ENCODE data around the gene FNIP1.

Gene FNIP1

DNA sequence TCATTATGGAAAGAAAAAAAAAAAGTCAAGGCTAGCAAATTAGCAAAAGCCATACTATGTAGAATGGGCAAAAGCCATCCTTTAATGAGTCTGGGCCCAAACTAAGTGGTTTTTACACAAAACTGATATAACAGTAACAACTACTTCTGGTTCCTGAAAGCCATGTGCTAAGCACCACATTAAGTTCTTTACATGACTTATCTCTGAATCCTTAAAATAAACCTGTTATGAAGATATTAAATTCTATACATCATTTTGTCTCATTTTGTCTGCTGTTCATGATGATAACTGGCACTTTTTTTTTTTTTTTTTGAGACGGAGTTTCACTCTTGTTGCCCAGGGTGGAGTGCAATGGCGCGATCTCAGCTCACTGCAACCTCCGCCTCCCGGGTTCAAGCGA, 5.0 kb downstream of the FNIP1 start:
- no peak for DNase-seq
- H3K4me1 Mint-ChIP-seq, result peaks cover 21% of the 10 kb centered on the region
- peaks cover 16% of the 10 kb centered on the region for H3K36me3 Mint-ChIP-seq (ENCODE audit: low read depth)
- TF ChIP-seq, protein P1, sequence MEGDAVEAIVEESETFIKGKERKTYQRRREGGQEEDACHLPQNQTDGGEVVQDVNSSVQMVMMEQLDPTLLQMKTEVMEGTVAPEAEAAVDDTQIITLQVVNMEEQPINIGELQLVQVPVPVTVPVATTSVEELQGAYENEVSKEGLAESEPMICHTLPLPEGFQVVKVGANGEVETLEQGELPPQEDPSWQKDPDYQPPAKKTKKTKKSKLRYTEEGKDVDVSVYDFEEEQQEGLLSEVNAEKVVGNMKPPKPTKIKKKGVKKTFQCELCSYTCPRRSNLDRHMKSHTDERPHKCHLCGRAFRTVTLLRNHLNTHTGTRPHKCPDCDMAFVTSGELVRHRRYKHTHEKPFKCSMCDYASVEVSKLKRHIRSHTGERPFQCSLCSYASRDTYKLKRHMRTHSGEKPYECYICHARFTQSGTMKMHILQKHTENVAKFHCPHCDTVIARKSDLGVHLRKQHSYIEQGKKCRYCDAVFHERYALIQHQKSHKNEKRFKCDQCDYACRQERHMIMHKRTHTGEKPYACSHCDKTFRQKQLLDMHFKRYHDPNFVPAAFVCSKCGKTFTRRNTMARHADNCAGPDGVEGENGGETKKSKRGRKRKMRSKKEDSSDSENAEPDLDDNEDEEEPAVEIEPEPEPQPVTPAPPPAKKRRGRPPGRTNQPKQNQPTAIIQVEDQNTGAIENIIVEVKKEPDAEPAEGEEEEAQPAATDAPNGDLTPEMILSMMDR (IDR thresholded peaks at IDR 0.05), result no peak
- H3K4me3 Mint-ChIP-seq, result no peak overlapping the region
- no peaks in the 10 kb centered on the region for H3K27me3 Mint-ChIP-seq (ENCODE audit: low read depth, poor library complexity)
- H3K9me3 Mint-ChIP-seq, result peaks cover 4% of the 10 kb centered on the region
- no peak overlapping the region for H3K27ac Mint-ChIP-seq

DNA sequence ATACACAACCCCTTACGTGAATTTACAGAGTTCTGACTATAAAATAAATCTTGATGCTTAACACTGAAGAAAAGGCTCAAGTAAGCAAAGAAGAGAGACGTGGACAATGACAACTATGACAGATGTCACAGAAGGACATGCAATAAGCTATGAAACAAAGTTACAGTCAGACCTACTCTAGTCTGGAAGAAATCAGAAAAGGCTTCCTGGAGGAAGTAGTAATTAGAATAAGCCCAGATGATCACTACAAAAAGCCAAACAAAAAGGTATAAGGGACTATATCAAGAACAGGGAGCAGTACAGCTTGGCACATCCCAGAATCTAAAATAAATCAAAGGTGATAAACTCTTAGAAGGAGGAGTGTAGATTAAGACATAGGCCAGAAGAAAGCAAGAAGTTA, 6.3 kb downstream of the FNIP1 start:
- no peak for DNase-seq
- Mint-ChIP-seq H3K27me3 (ENCODE audit: low read depth, poor library complexity) (no peaks in the 10 kb centered on the region), H3K4me1 (peaks cover 13% of the 10 kb centered on the region), H3K4me3 (no peak overlapping the region), H3K36me3 (ENCODE audit: low read depth) (peaks cover 16% of the 10 kb centered on the region), H3K9me3 (peaks cover 4% of the 10 kb centered on the region), H3K27ac (no peak overlapping the region)
- TF ChIP-seq, protein P1 (IDR thresholded peaks at IDR 0.05), result no peak

DNA sequence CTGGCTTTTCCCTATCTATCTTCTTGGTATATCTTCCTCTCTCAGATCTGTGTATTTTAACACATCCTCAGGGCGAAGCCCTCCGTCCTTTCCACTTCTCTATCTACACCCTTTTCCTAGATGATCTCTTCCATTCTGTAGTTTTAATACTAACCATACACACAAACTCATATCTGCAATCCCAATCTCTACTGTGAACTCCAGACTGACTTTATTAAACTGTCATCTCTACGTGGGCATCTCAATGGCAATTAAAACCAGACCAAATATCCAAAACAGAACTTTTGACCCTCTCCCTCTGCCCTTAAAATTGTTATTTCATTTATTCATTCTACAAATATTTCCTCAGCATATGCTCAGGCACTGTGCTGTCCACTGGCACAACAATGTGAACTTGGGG, 7.1 kb downstream of the FNIP1 start:
- Mint-ChIP-seq H3K4me3 (no peak overlapping the region), H3K27ac (peak overlapping the region; percentile 46), H3K9me3 (peaks cover 4% of the 10 kb centered on the region), H3K27me3 (ENCODE audit: low read depth, poor library complexity) (no peaks in the 10 kb centered on the region), H3K36me3 (ENCODE audit: low read depth) (peaks cover 16% of the 10 kb centered on the region), H3K4me1 (peaks cover 5% of the 10 kb centered on the region)
- TF ChIP-seq, protein P1 (IDR thresholded peaks at IDR 0.05), result no peak
- no peak for DNase-seq

DNA sequence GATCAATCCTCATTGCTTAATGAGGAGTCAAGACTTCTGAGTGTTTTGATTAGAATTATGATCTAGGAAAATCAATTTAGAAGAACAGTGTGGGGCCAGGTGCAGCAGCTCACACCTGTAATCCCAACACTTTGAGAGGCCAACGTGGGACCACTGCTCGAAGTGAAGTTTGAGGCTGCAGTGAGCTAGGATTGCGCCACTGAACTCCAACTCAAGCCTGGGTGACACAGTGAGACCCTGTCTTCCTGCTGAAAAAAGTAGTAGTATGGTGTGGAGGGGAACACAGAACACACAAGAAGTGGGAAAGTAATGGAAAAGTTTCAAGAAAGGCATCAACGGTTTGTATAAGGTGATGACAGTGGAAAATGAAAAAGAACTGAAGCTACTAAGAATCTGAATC, 9.1 kb downstream of the FNIP1 start:
- TF ChIP-seq, protein P1 (IDR thresholded peaks at IDR 0.05), result no peak
- Mint-ChIP-seq H3K27ac (peak overlapping the region; percentile 31), H3K4me1 (no peaks in the 10 kb centered on the region), H3K4me3 (no peak overlapping the region), H3K9me3 (peaks cover 12% of the 10 kb centered on the region), H3K27me3 (ENCODE audit: low read depth, poor library complexity) (peaks cover 2% of the 10 kb centered on the region), H3K36me3 (ENCODE audit: low read depth) (peaks cover 31% of the 10 kb centered on the region)
- DNase-seq, result no peak

DNA sequence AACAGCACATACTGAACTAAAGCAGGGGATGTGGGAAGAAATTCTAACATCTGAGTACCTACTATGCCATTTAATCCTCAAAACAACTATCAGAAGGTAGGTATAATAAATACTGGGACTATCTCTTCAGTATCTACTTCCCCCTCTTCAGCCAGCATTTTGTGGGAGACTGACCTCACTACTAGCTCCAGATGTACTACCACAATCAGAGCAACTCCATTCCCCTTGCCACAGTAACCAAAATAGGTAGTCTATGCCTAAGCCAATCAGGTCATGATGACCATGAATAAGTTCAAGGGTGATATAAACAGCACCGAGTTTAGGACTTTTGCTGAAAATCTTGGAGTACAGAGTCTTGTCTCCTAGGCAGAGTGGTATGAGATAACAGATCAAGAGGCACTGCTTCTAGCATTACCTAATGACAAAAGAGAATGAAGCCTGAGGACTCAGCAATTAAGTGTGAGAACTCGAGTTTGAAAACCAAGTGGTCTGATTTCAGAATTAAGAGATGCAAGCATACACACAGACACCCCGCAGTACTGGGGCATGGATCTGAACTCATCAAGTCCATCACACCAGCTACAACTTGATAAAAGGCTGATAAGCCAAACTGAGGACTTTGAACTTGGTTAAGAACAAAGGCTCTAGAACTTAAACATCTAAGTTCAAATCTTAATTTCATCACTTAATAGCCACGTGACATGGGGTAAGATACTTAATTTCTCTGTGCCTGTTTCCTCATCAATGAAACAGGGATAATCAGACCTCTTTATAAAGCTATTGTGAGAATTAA, 9.7 kb downstream of the FNIP1 start:
- Mint-ChIP-seq H3K4me1 (no peaks in the 10 kb centered on the region), H3K9me3 (peaks cover 18% of the 10 kb centered on the region), H3K36me3 (ENCODE audit: low read depth) (peaks cover 37% of the 10 kb centered on the region), H3K4me3 (no peak overlapping the region), H3K27ac (peak overlapping the region; percentile 36), H3K27me3 (ENCODE audit: low read depth, poor library complexity) (peaks cover 2% of the 10 kb centered on the region)
- TF ChIP-seq, protein P1 (IDR thresholded peaks at IDR 0.05), result no peak
- no peak for DNase-seq

DNA sequence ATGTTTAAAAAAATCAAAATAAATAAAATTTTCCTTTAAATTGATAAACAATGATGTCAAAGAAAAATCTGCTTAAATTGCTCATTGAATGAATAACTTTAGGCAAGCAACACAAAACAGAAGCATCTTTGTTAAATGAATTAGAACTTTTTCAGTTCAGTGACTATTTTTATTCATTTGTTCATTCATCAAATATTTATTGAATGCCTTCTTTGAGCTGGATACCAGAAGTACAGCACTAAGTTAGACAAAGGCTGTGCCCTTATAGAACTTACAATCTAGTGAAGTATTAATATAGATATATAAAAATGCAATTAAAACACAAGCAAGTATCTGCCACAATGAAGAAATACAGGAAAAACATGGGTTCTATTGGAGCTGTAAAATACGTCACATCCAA, 10.8 kb downstream of the FNIP1 start:
- Mint-ChIP-seq H3K9me3 (peaks cover 29% of the 10 kb centered on the region), H3K36me3 (ENCODE audit: low read depth) (peaks cover 48% of the 10 kb centered on the region), H3K27ac (no peak overlapping the region), H3K4me1 (no peaks in the 10 kb centered on the region), H3K27me3 (ENCODE audit: low read depth, poor library complexity) (peaks cover 2% of the 10 kb centered on the region), H3K4me3 (no peak overlapping the region)
- TF ChIP-seq, protein P1 (IDR thresholded peaks at IDR 0.05), result no peak
- DNase-seq, result no peak
